Measurements from ENCODE around the gene KAT8. TPM values are rescaled to one million over a fixed set of nuclear protein-coding genes. Genes with fewer than 3 reads are reported as not detected.

KAT8 gene
- total and polyA plus RNA-seq, 10 of the 15 experiments (the other 5 are each of a cell fraction or from before 2014, with no cell fraction given), result 5.5 to 55.8 (median 39.6) TPM

- DNase-seq (ENCODE audit: low read depth, low spot score), result no peak
- Histone ChIP-seq H3K36me3 (ENCODE audit: control insufficient read depth in 2 of 2, insufficient read depth in 2 of 2, low read length in 1 of 2) (no peaks in the 10 kb centered on the region), H3K4me1 (ENCODE audit: control insufficient read depth, insufficient read depth, low read length) (peaks cover 9% of the 10 kb centered on the region), H3K9ac (ENCODE audit: control insufficient read depth, insufficient read depth, low read length) (no peak overlapping the region), H2AFZ (ENCODE audit: control insufficient read depth, low read depth, low read length) (peak overlapping the region; percentile 74), H3K27ac (ENCODE audit: control insufficient read depth, insufficient read depth) (peak overlapping the region; percentile 55), H3K27me3 (replicated peaks in 1 of 2; ENCODE audit: control insufficient read depth in 2 of 2, insufficient read depth in 2 of 2, low read length in 1 of 2) (no peaks in the 10 kb centered on the region), H3K79me2 (ENCODE audit: control insufficient read depth, insufficient read depth, low read length) (no peaks in the 10 kb centered on the region), H3K4me3 (peak overlapping the region; percentile 63; the same call in 1 of the 2 replicates), H4K20me1 (ENCODE audit: control insufficient read depth, insufficient read depth) (peaks cover 3% of the 10 kb centered on the region; the same call in 1 of the 2 replicates), H3K4me2 (ENCODE audit: control insufficient read depth, insufficient read depth) (peak overlapping the region; percentile 85), H3K9me3 (replicated peaks; ENCODE audit: control insufficient read depth, insufficient read depth, low read length) (no peaks in the 10 kb centered on the region)
- SMC1A ChIA-PET (ENCODE audit: uncharacterized antibody, unreplicated experiment), result interaction anchor here (0.8 to 1.7 kb wide), 22 partner anchors 9 to 732 kb away, joined by 3 to 12 read pairs (median 4); partner anchors contain the start of genes ARMC5, FUS, HSD3B7 and KAT8
- RAD21 ChIA-PET (ENCODE audit: unreplicated experiment), result interaction anchor here (0.6 to 3.3 kb wide), 42 partner anchors 10 to 736 kb away, joined by 3 to 48 read pairs (median 4); partner anchors contain the start of genes ARMC5, BCKDK, FUS and HSD3B7
- intact Hi-C loops (cut with micrococcal nuclease; ENCODE audit: unreplicated experiment), result loop anchor here (1.0 to 5.0 kb wide), 5 partner anchors 34 to 189 kb away; partner anchors contain the start of genes BCKDK, ZNF646 and ZNF668
- FAIRE-seq, result no peak
- WGBS (ENCODE audit: insufficient coverage, insufficient replicate concordance, low lambda C conversion rate, missing lambda C conversion rate), result 58% methylated on average over 10 of the region's 10 CpGs
- no TSS peak for BruUV-seq (replicated peaks)
- CTCF ChIA-PET, result interaction anchor here (0.6 to 3.1 kb wide), 51 partner anchors 10 to 736 kb away, joined by 3 to 23 read pairs (median 4); partner anchors contain the start of genes BCKDK, FUS, HSD3B7 and KAT8
- POLR2A ChIA-PET, result interaction anchor here (0.5 to 2.1 kb wide), 21 partner anchors 15 to 777 kb away, joined by 3 to 24 read pairs (median 4); partner anchors contain the start of genes BCKDK, FUS, KAT8 and PYCARD
- in situ Hi-C loops (cut with MboI), result loop anchor here (10.0 kb wide), 1 partner anchor 733 kb away; the partner anchor contains the start of gene ZNF267
- TF ChIP-seq EGR1 (IDR thresholded peaks at IDR 0.05; ENCODE audit: borderline replicate concordance in 1 of 2, low read depth in 2 of 2, low read length in 2 of 2) (no peak), POU2F2 (IDR thresholded peaks at IDR 0.05; ENCODE audit: borderline replicate concordance, low read depth, low read length) (0 out of 3 replicates have a peak, but pooled peaks have one; percentile 8)
- ATAC-seq, result no peak
These were observed 24.1 kb downstream of the KAT8 start for GRCh38 chr16:31141489-31142108.

Data from GM12878 (cell line).